ENCODE results near the gene MYO15A. TPM values are rescaled to one million over a fixed set of nuclear protein-coding genes. Genes with fewer than 3 reads are reported as not detected.
A peak's percentile ranks its signal among the peaks of the same experiment; 100 is the strongest.

MYO15A gene
- total RNA-seq, 2 experiments from 2014 or later = 0.98 to 1.4 TPM

DNA sequence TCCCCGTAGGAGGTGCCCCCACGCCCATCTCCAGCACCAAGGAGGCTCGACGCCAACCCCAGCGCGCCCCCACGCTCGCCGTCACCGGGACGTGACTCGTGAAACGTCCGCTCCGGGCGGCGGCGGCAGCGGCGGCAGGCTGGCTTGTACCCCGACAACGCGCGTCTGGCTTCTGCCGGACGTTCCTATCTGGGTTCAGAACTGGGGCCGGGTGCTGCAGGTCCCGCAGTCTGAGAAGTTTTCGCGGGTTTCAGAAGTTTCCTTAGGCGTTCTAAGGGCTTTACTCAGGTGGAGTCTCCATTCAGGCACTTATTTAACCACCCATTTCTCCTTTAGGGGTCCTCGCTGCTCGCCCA is 74.4 kb downstream of the MYO15A start:
- no peak for TF ChIP-seq EZH2phosphoT487 (IDR thresholded peaks at IDR 0.05; ENCODE audit: borderline replicate concordance, low read depth, low read length)
- TF ChIP-seq, protein P1, sequence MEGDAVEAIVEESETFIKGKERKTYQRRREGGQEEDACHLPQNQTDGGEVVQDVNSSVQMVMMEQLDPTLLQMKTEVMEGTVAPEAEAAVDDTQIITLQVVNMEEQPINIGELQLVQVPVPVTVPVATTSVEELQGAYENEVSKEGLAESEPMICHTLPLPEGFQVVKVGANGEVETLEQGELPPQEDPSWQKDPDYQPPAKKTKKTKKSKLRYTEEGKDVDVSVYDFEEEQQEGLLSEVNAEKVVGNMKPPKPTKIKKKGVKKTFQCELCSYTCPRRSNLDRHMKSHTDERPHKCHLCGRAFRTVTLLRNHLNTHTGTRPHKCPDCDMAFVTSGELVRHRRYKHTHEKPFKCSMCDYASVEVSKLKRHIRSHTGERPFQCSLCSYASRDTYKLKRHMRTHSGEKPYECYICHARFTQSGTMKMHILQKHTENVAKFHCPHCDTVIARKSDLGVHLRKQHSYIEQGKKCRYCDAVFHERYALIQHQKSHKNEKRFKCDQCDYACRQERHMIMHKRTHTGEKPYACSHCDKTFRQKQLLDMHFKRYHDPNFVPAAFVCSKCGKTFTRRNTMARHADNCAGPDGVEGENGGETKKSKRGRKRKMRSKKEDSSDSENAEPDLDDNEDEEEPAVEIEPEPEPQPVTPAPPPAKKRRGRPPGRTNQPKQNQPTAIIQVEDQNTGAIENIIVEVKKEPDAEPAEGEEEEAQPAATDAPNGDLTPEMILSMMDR (conservative IDR thresholded peaks at IDR 0.05; ENCODE audit: low read length) = no peak
- peak; percentile 85 for DNase-seq (ENCODE audit: low spot score)
- Histone ChIP-seq H3K4me1 (ENCODE audit: insufficient read depth, low read length, poor library complexity, severe bottlenecking) (peaks cover 27% of the 10 kb centered on the region), H3K4me2 (ENCODE audit: low read length) (peak overlapping the region; percentile 75), H3K79me2 (ENCODE audit: insufficient read depth, low read depth, low read length) (peaks cover 42% of the 10 kb centered on the region), H3K4me3 (ENCODE audit: low read depth, low read length, poor library complexity, severe bottlenecking) (peak overlapping the region; percentile 84), H4K20me1 (ENCODE audit: insufficient read depth, low read length) (peaks cover 32% of the 10 kb centered on the region), H3K36me3 (ENCODE audit: insufficient read depth, low read length) (peaks cover 34% of the 10 kb centered on the region), H2AFZ (ENCODE audit: low read length) (peak overlapping the region; percentile 88), H3K9me2 (ENCODE audit: insufficient read depth, low read length) (no peaks in the 10 kb centered on the region), H3K27ac (ENCODE audit: low read depth, low read length, poor library complexity, severe bottlenecking) (peak overlapping the region; percentile 93), H3K9me3 (ENCODE audit: low read length) (no peaks in the 10 kb centered on the region)
- POLR2A ChIA-PET = interaction anchor here (0.7 to 1.4 kb wide), 2 partner anchors 25 to 59 kb away, joined by 5 to 6 read pairs; no protein-coding TSS in a partner anchor
- CTCF ChIA-PET (ENCODE audit: unreplicated experiment) = interaction anchor here (0.6 to 1.3 kb wide), 2 partner anchors 29 to 112 kb away, joined by 3 read pairs; no protein-coding TSS in a partner anchor
- BruUV-seq (replicated peaks) = no TSS peak
- intact Hi-C loops (cut with micrococcal nuclease; ENCODE audit: unreplicated experiment) = loop anchor here (2.0 kb wide), 1 partner anchor 24 kb away; no protein-coding TSS in a partner anchor

DNA sequence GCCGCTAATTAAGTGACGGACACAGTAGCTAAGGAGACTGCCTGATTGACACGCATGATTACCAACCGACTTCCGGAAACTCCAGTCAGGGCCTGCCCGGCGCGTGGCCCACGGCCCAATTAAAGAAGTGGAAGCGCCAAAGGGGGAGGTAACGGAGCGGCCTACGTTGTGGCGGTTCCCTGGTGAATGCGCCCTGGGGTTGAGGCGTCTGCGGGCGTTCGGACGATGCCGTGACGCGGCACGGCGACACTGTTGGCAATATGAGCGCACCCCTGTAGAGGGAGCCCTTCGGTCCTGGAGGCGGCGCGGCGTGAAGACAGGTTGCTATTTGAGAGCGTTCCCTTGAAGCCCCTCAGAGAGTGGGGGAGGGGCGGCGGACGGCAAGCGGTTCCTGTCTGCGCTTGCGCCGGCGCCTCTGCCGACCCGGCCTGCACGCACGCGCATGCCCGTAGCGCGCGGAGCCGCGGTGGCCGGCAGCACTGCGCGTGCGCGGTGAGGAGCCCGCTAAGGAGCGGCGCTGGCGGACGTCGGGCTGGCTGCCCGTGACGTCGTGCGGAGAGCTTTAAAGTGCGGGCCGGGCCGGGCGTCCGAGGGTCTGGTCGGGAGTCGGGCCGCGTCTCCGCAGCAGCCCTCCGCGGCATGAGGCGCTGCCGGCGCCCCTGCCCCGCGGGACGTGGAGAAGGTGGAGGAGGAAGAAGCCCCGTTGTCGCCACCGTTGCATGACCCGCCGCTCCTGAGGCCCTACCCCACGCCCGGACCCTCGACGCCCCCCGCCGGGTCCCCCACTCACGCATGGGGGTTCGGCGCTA is 75.0 kb downstream of the MYO15A start, which contains the start of gene ALKBH5:
Gene ALKBH5 (plus strand): TSS at position 495 of the 809 bp plus-strand sequence. CDS start 416 bp downstream, outside the sequence.
- Histone ChIP-seq H2AFZ (ENCODE audit: low read length) (peak within 1 kb of the TSS; percentile 88), H3K4me2 (ENCODE audit: low read length) (peak within 1 kb of the TSS; percentile 97), H3K27ac (ENCODE audit: low read depth, low read length, poor library complexity, severe bottlenecking) (peak within 1 kb of the TSS; percentile 93), H3K9me3 (ENCODE audit: low read length) (no peaks in the 10 kb centered on the region), H3K4me3 (ENCODE audit: low read depth, low read length, poor library complexity, severe bottlenecking) (peak within 1 kb of the TSS; percentile 84), H3K36me3 (ENCODE audit: insufficient read depth, low read length) (peaks cover 39% of the 10 kb centered on the region), H4K20me1 (ENCODE audit: insufficient read depth, low read length) (peaks cover 36% of the 10 kb centered on the region), H3K9me2 (ENCODE audit: insufficient read depth, low read length) (no peaks in the 10 kb centered on the region), H3K4me1 (ENCODE audit: insufficient read depth, low read length, poor library complexity, severe bottlenecking) (peaks cover 33% of the 10 kb centered on the region), H3K79me2 (ENCODE audit: insufficient read depth, low read depth, low read length) (peaks cover 48% of the 10 kb centered on the region)
- intact Hi-C loops (cut with micrococcal nuclease; ENCODE audit: unreplicated experiment) = loop anchor here (2.0 kb wide), 3 partner anchors 25 to 75 kb away; partner anchors contain the start of gene FLII
- ChIA-PET CTCF (ENCODE audit: unreplicated experiment) (interaction anchor here (0.6 to 1.3 kb wide), 2 partner anchors 29 to 112 kb away, joined by 3 read pairs; no protein-coding TSS in a partner anchor), POLR2A (interaction anchor here (0.7 to 1.4 kb wide), 3 partner anchors 10 to 60 kb away, joined by 5 to 6 read pairs (median 6); no protein-coding TSS in a partner anchor)
- DNase-seq (ENCODE audit: low spot score) = peak; percentile 100
- TF ChIP-seq, protein P1 (conservative IDR thresholded peaks at IDR 0.05; ENCODE audit: low read length) = peak; percentile 53; the same call in 1 of the 2 replicates
- TF ChIP-seq EZH2phosphoT487 (IDR thresholded peaks at IDR 0.05; ENCODE audit: borderline replicate concordance, low read depth, low read length) = no peak
- BruUV-seq (replicated peaks) = no TSS peak
